ENCODE data around the gene ALDOC.

GRCh38 chr17:28592260-28592659, 15.6 kb upstream of the ALDOC start:
- TF ChIP-seq CTCF (IDR thresholded peaks at IDR 0.05; ENCODE audit: low read length) = no peak
- TF ChIP-seq EZH2phosphoT487 (IDR thresholded peaks at IDR 0.05; ENCODE audit: low read length) = no peak
- no peak for TF ChIP-seq EZH2 (optimal IDR thresholded peaks at IDR 0.05; ENCODE audit: low read depth, low read length)
